HG03575 (cell line): ENCODE measurements around the gene ZNF281.
"Not testable (repeated sequence)": the region's sequence is repeated elsewhere in the genome, so short reads cannot be mapped to it uniquely, and the experiment has no call there.

Source experiments
- ATAC-seq: cut with Tn5 transposase; IDR thresholded peaks from one replicate; pipeline ENCODE4 v1.9.1; 2021; ENCODE audit not compliant: unreplicated experiment, insufficient number of reproducible peaks, low FRiP score; ENCODE audit errors: extremely low read depth

Gene ZNF281

DNA sequence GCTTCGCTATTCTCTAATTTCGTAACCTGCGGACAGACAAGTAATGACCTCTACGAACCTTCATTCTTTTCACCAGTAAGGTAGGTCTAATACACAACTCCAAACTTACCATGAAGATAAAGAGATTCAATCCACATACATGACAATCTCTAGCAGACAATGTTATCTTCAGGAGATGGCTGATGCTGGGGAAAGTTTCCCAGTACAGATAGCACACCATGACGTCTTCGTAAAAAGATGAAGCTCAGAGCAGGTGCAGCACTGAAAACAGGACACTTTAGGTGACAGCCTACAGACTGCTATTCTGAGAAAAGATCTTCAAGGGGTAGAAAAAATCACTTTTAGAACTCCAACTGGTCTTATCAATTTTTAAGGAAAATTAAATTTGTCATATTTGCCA, 41.3 kb downstream of the ZNF281 start:
- no peak for ATAC-seq

- ATAC-seq: no peak
Measured at GRCh38 chr1:200367841-200368534, 41.8 kb downstream of the ZNF281 start.

DNA sequence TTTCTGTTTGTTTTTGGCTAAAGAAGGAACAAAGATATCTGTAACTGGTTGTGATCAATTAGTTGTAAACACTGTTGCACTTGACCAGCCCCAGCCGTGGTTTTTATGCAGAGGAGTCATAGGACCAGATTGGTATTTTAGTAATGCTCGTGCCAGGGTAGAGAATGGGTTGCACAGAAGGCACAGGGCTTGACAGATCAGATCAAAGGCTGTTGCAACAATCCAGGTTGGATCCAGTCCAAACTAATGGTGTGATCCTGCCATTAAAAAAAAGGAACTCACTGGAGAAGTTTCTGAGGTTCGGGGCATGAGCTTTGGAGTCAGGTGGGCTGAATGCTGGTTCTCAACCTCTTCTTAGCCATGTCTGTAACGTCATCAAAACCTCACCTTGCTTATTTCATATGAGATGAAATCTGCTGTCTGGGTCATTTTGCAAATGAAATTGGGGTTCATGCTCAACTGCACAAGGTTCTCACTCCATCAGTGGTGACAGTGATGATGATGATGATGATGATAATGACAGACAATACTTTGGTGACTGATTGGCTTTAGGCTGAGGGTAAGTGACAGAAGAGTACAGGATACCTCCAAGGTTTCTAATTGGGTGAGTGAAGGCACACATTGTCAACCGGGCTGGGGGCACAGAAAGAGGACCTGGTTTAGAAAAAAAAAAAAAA, 43.1 kb downstream of the ZNF281 start:
- no peak for ATAC-seq

GRCh38 chr1:200365897-200366426, 43.9 kb downstream of the ZNF281 start:
- ATAC-seq: no peak

- no peak for ATAC-seq
Measured at GRCh38 chr1:200364831-200365230, 45.0 kb downstream of the ZNF281 start.

- no peak for ATAC-seq
Measured at GRCh38 chr1:200364091-200364759, 45.6 kb downstream of the ZNF281 start.

DNA sequence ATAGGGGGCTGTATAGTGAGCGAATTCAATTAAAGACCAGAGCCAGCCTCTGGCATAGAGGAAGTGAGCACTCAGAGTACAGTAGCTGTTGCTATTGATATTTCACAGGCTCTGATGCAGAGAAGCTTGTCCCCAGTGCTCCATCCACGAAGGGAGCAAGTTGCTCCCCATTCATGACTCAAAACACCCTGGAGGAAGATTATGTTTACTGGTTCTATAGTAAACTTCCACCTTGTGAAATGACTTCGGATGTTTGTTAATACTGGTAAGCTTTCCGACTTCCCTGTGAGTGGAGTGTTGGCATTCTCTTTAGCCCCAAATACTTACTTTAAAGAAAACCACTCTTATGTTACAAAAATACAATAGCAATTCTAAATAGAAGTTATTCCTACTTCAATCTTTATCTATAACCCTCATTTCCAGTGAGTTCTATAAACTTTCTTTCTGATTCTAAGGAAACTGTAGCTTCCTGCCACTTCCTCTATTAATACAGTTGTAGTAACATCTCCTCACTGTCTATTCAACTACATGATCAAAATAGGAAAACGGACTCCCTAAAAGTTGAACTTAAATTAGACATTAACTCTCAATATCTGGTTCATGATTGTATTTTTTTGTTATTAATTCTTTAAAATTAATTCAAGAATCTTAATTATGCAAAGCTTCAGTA, 46.4 kb downstream of the ZNF281 start:
- no peak for ATAC-seq

DNA sequence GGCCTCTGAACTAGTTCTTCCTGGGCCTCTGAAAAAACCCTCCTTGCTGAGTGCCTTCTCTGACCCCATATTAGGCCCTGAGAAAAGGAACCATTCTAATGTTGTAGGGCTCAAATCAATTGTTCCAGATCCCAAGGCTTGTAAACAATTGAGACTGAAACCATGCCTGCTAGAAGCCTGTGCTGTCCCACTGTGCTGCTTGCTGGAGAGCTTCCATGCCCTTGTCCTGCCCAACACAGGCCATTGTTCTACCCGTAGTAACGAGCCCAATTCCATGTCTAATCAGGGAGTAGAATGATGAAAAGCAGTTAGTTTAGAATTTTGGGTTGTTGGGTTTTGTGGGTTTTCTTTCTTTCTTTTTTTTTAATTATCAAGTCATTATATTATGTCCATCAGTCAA, 47.4 kb downstream of the ZNF281 start:
- ATAC-seq: no peak

DNA sequence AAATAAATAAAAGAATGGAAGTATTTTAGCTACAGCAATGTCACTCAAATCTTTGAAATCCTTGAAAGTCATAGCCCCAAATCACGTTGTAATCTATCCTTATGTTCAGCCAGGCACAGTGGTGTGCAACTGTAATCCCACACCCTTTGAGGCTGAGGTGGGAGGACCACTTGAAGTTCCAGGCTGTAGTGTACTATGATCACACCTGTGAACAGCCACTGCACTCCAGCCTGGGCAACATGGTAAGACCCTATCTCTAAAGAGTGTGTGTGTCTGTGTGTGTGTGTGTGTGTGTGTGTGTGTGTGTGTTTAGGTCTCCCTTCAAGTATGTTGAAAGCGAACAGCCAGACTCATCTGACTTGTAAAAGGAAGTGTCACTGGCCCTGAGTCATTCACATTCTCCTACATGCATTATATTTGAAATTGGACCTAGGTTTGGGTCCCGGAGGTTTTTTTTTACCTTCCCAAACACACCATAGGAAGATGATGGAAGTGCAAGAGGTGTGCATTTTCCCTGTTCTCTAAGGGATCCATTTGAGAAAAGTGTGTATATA, 50.1 kb downstream of the ZNF281 start:
- no peak for ATAC-seq

DNA sequence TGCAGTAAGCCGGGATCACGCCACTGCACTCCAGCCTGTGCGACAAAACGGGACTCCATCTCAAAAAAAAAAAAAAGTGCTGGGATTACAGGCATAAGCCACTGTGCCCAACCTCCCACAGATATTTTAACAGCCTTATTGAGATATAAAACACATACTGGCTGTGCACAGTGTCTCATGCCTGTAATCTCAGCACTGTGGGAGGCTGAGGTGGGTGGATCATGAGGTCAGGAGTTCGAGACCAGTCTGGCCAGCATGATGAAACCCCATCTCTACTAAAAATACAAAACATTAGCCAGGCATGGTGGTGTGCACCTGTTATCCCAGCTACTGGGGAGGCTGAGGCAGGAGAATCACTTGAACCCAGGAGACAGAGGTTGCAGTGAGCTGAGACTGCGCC, 51.9 kb downstream of the ZNF281 start:
- not testable (repeated sequence) for ATAC-seq

DNA sequence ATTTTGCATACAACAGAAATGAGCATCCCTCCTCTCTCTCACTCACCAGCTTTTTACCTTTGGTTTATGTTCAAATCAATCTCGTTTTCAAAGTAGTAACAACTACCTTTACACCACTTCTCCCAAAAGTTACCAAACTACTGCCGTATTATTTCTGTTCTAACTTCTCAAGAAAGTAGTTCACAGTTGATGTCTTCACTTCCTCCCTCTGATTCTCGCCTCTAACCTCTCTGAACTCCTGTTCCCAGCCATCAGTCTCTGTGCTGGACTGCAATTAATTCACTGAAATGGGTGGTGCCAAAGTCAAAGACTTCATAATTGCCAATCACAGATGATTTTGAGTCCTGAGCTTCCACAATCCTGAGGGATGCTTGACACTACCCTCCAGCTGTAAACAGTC, 54.0 kb downstream of the ZNF281 start:
- no peak for ATAC-seq
